Spleen (tissue), 11 donors: Measurements from ENCODE around the gene MIPEP. TPM values are rescaled to one million over a fixed set of nuclear protein-coding genes. Genes with fewer than 3 reads are reported as not detected.

Experiments
- DNase-seq: peaks from one replicate; pipeline ENCODE4 v3.0.0-alpha.2; 2020
- H3K27ac ChIP-seq, 8 donors: fragments of 200-600 bp; sonication (generic) in 7 of 8; 1 replicate in 4 of 8; 2 replicates in 4 of 8; pipeline versions ENCODE4 v1.5.0 to v1.8.0; 2016 to 2021; ENCODE audit warnings: inconsistent platforms in 4 of 8, mild to moderate bottlenecking in 4 of 8, moderate library complexity in 1 of 8
- H3K27me3 ChIP-seq, 7 donors: fragments of 200-600 bp; sonication (generic) in 6 of 7; replicated peaks in 1 of 7; 1 replicate in 4 of 7; 2 replicates in 3 of 7; pipeline versions ENCODE4 v1.5.0 to v1.8.0; 2016 to 2021; ENCODE audit warnings: inconsistent platforms in 3 of 7, mild to moderate bottlenecking in 1 of 7
- H3K36me3 ChIP-seq, 6 donors: fragments of 200-600 bp; sonication (generic) in 5 of 6; 1 replicate in 4 of 6; 2 replicates in 2 of 6; pipeline versions ENCODE4 v1.5.0 to v1.8.0; 2016 to 2021; ENCODE audit warnings: inconsistent platforms in 2 of 6
- H3K4me1 ChIP-seq, 6 donors: fragments of 200-600 bp; sonication (generic) in 5 of 6; 1 replicate in 3 of 6; 2 replicates in 3 of 6; pipeline versions ENCODE4 v1.5.0 to v1.8.0; 2016 to 2021; ENCODE audit warnings: inconsistent platforms in 3 of 6
- H3K4me3 ChIP-seq, 8 donors: fragments of 200-600 bp; sonication (generic) in 7 of 8; 1 replicate in 4 of 8; 2 replicates in 4 of 8; pipeline versions ENCODE4 v1.5.0 to v1.8.0; 2016 to 2021; ENCODE audit warnings: inconsistent platforms in 4 of 8, mild to moderate bottlenecking in 4 of 8, moderate library complexity in 2 of 8
- H3K9me3 ChIP-seq, 8 donors: fragments of 200-600 bp; sonication (generic) in 7 of 8; 1 replicate in 4 of 8; 2 replicates in 4 of 8; pipeline versions ENCODE4 v1.5.0 to v1.8.0; 2016 to 2021; ENCODE audit warnings: inconsistent platforms in 4 of 8
- CTCF ChIP-seq, 11 experiments: fragments of 200-600 bp in 7 of 11; fragments of 450-650 bp in 4 of 11; sonication (generic) in 4 of 11; IDR thresholded peaks in 8 of 11; conservative IDR thresholded peaks in 3 of 11; 1 replicate in 7 of 11; 2 replicates in 4 of 11; pipeline versions ENCODE4 v1.4.0 to v1.8.0; 2016 to 2021; ENCODE audit warnings: antibody characterized with exemption in 11 of 11, inconsistent platforms in 4 of 11, mild to moderate bottlenecking in 1 of 11
- POLR2A ChIP-seq, 3 donors: fragments of 450-650 bp; IDR thresholded peaks; one replicate each; pipeline ENCODE4 v1.5.1; 2017; ENCODE audit warnings: antibody characterized with exemption in 3 of 3, mild to moderate bottlenecking in 1 of 3
- POLR2AphosphoS5 ChIP-seq, 3 donors: sonication (generic); formaldehyde crosslinking; IDR thresholded peaks; one replicate each; pipeline ENCODE4 v1.5.1; 2017; ENCODE audit warnings: antibody characterized with exemption in 3 of 3
- WGBS, 5 donors: extraction: QIAGEN DNeasy Blood & Tissue Kit in 3 of 5; methylation state at CpG; one replicate each; pipeline versions ENCODE4 v1.1.5 to v1.1.7; 2013 to 2018; 5-methylcytosine and 5-hydroxymethylcytosine counted together
- intact Hi-C: fragments of 100-400 bp; cut with DNase I; formaldehyde crosslinking; loops from one replicate; pipeline ENCODE4 v1.15.0; 2023; ENCODE audit warnings: low total_unique reads
- polyA plus RNA-seq, 3 donors: library from polyadenylated mRNA; stranded (reverse); fragments of 200-250 nt; gene quantifications; one replicate each; pipeline ENCODE4 v1.2.1, GENCODE V29; 2013
- total RNA-seq, 7 donors: library from RNA; depleted of rRNA in 3 of 7; stranded (reverse); fragments of >200 nt in 3 of 7; fragmentation: NEBNext Ultra II Directional in 4 of 7; extraction: Animal tissue kit (Norgen Biotek cat#: 25700) in 4 of 7; gene quantifications; one replicate each; pipeline versions ENCODE4 v1.1.0 to v1.2.1, GENCODE V29; 2016 to 2021
- donor health status: healthy with polysubstance abuse.
- donor health status: DM: no; HTN: no; CAD: no; lungs with moderate emphysema.
- donor health status: DM: no; HTN: no; CAD: no.
- donor health status: Bipolar disorder and iron deficiency.
- donor health status: healthy.
- donor health status: DM: no; HTN: no; CAD: no.
- donor health status: DM: yes; HTN: yes; CAD: no.

Gene MIPEP
- total and polyA plus RNA-seq, 10 donors: 7.2 to 16.3 (median 10.8) TPM

- TF ChIP-seq CTCF (IDR thresholded peaks at IDR 0.05 in 8 of 11, conservative IDR thresholded peaks at IDR 0.05 in 3 of 11) (no peak), POLR2AphosphoS5 (IDR thresholded peaks at IDR 0.05) (no peak), POLR2A (IDR thresholded peaks at IDR 0.05) (no peak)
- Histone ChIP-seq H3K4me3 (no peak overlapping the region), H3K4me1 (no peaks in the 10 kb centered on the region), H3K27ac (no peak overlapping the region), H3K36me3 (peaks cover 0 to 65% (median 1%) of the 10 kb centered on the region in 6 donors), H3K9me3 (no peaks in the 10 kb centered on the region), H3K27me3 (no peaks in the 10 kb centered on the region)
- WGBS, 5 donors: 72 to 80% (median 76%) methylated on average over 5 of the region's 5 CpGs
- intact Hi-C loops: no loop called here
- DNase-seq: no peak
Measured at GRCh38 chr13:23858546-23858945, 30.7 kb downstream of the MIPEP start.

- DNase-seq: no peak
- Histone ChIP-seq H3K36me3 (peaks cover 0 to 60% (median 1%) of the 10 kb centered on the region in 6 donors), H3K4me1 (no peaks in the 10 kb centered on the region), H3K4me3 (no peak overlapping the region), H3K27me3 (no peaks in the 10 kb centered on the region), H3K27ac (no peak overlapping the region), H3K9me3 (no peaks in the 10 kb centered on the region)
- 72 to 85% (median 81%) methylated on average over 5 of the region's 5 CpGs for WGBS, 5 donors
- TF ChIP-seq POLR2AphosphoS5 (IDR thresholded peaks at IDR 0.05): no peak
- no peak for TF ChIP-seq CTCF (IDR thresholded peaks at IDR 0.05 in 8 of 11, conservative IDR thresholded peaks at IDR 0.05 in 3 of 11)
- no peak for TF ChIP-seq POLR2A (IDR thresholded peaks at IDR 0.05)
- intact Hi-C loops: no loop called here
Measured at GRCh38 chr13:23856008-23856750, 33.0 kb downstream of the MIPEP start.

- Histone ChIP-seq H3K4me1 (no peaks in the 10 kb centered on the region), H3K36me3 (peaks cover 0 to 53% (median 1%) of the 10 kb centered on the region in 6 donors), H3K4me3 (no peak overlapping the region), H3K27ac (no peak overlapping the region), H3K9me3 (no peaks in the 10 kb centered on the region), H3K27me3 (no peaks in the 10 kb centered on the region)
- WGBS, 5 donors: 70 to 81% (median 73%) methylated on average over 3 of the region's 3 CpGs
- no peak for DNase-seq
- intact Hi-C loops: no loop called here
- TF ChIP-seq CTCF (IDR thresholded peaks at IDR 0.05 in 8 of 11, conservative IDR thresholded peaks at IDR 0.05 in 3 of 11) (no peak), POLR2A (IDR thresholded peaks at IDR 0.05) (no peak), POLR2AphosphoS5 (IDR thresholded peaks at IDR 0.05) (no peak)
Measured at GRCh38 chr13:23855360-23855759, 33.8 kb downstream of the MIPEP start.

GRCh38 chr13:23852351-23852750 lies 36.8 kb downstream of the MIPEP start:
- no peaks in the 10 kb centered on the region for H3K9me3 ChIP-seq
- WGBS, 5 donors: 42 to 84% (median 49%) methylated on average over 2 of the region's 2 CpGs
- H3K27ac ChIP-seq: no peak overlapping the region
- intact Hi-C loops: no loop called here
- peaks cover 0 to 18% (median 5%) of the 10 kb centered on the region in 6 donors for H3K4me1 ChIP-seq
- H3K27me3 ChIP-seq: no peaks in the 10 kb centered on the region
- no peak for DNase-seq
- no peak overlapping the region for H3K4me3 ChIP-seq
- no peak for TF ChIP-seq POLR2A (IDR thresholded peaks at IDR 0.05)
- no peak for TF ChIP-seq POLR2AphosphoS5 (IDR thresholded peaks at IDR 0.05)
- no peak for TF ChIP-seq CTCF (IDR thresholded peaks at IDR 0.05 in 8 of 11, conservative IDR thresholded peaks at IDR 0.05 in 3 of 11)
- H3K36me3 ChIP-seq: peaks cover 0 to 40% (median 1%) of the 10 kb centered on the region in 6 donors
